A673 (cell line): Measurements from ENCODE around the gene HAAO.

Experiments
- EZH2 ChIP-seq: fragments of 200-600 bp; sonication (generic); IDR thresholded peaks from 2 replicates; pipeline ENCODE4 v1.6.1; 2017; ENCODE audit warnings: borderline replicate concordance, low read depth, mild to moderate bottlenecking, mixed read lengths, antibody characterized with exemption, low read length; ENCODE audit not compliant: poor library complexity, severe bottlenecking
- TF ChIP-seq, protein P1 (sequence below): fragments of 300-800, 200-600 bp; sonication (generic); conservative IDR thresholded peaks from 2 replicates; pipeline ENCODE4 v1.5.1; 2017; ENCODE audit warnings: low read depth, mild to moderate bottlenecking, antibody characterized with exemption, low read length, moderate library complexity, mixed read lengths

DNA sequence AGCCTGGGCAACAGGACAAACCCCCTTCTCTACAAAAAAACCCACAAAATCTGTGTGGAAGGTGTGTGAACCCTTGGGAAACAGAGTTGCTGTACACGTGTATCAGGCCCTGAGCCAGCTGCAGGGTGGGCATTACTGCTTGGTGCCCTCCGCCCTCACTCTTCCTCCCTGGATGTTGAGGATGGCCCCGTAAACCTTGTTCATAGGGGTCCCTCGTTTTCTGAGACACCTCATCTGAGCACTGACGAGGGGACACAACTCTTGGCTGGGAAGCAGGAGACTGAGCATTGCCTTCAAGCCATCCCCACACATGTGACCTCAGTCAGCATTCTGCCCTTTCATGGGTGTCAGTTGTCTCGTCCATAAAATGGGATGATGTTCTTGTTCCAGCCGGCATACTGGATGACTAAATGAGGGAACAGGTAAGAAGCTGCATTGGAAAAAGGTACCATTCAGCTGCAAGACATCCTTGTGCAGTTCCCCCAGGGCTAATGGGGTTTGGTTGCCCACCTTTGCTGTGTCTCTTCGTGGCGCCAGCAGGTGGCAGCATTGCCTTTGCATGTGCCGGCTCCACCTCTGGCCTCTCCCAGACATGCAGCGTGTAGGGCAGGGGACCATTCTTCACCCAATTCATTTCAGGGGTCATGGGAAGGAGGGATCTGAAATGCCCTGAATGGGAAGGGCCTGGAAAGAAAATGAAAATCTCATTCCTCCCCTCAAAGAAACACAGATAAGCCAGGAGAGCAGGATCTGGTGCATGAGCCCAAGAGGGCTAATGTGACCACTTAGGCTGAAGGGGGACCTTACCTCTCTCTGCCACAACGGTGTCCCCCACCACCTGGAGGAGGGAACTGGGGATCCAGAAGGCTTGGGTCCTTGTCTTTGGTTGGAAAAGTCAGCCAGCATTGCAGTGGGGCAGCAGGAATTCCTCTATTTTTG is 36.4 kb upstream of the HAAO start:
- TF ChIP-seq, protein P1, sequence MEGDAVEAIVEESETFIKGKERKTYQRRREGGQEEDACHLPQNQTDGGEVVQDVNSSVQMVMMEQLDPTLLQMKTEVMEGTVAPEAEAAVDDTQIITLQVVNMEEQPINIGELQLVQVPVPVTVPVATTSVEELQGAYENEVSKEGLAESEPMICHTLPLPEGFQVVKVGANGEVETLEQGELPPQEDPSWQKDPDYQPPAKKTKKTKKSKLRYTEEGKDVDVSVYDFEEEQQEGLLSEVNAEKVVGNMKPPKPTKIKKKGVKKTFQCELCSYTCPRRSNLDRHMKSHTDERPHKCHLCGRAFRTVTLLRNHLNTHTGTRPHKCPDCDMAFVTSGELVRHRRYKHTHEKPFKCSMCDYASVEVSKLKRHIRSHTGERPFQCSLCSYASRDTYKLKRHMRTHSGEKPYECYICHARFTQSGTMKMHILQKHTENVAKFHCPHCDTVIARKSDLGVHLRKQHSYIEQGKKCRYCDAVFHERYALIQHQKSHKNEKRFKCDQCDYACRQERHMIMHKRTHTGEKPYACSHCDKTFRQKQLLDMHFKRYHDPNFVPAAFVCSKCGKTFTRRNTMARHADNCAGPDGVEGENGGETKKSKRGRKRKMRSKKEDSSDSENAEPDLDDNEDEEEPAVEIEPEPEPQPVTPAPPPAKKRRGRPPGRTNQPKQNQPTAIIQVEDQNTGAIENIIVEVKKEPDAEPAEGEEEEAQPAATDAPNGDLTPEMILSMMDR: peak; percentile 95
- TF ChIP-seq EZH2: no peak
